Measurements from ENCODE around the gene REPIN1.

DNA sequence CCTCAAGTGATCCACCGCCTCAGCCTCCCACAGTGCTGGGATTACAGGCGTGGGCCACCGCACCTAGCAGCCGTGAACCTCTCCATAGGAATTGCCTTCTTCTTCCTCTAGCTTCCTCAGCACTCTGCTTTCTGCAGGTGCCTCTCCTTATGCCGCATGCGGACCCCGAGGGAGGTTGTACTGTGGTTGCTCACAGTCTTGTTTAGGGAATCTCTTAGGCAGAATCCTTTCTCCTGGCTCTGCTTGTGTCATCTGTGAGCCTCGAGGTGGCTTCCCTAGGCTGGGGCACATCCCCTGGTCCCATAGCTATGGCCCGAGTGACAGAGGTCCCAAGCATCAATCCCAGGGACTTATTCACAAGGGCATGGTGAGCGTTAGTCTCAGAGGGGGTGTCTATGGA lies 48.6 kb downstream of the REPIN1 start:
- TF ChIP-seq, protein P1, sequence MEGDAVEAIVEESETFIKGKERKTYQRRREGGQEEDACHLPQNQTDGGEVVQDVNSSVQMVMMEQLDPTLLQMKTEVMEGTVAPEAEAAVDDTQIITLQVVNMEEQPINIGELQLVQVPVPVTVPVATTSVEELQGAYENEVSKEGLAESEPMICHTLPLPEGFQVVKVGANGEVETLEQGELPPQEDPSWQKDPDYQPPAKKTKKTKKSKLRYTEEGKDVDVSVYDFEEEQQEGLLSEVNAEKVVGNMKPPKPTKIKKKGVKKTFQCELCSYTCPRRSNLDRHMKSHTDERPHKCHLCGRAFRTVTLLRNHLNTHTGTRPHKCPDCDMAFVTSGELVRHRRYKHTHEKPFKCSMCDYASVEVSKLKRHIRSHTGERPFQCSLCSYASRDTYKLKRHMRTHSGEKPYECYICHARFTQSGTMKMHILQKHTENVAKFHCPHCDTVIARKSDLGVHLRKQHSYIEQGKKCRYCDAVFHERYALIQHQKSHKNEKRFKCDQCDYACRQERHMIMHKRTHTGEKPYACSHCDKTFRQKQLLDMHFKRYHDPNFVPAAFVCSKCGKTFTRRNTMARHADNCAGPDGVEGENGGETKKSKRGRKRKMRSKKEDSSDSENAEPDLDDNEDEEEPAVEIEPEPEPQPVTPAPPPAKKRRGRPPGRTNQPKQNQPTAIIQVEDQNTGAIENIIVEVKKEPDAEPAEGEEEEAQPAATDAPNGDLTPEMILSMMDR (IDR thresholded peaks at IDR 0.05 in 8 of 11, conservative IDR thresholded peaks at IDR 0.05 in 3 of 11) = no peak
- TF ChIP-seq POLR2AphosphoS5 (IDR thresholded peaks at IDR 0.05) (no peak), POLR2A (IDR thresholded peaks at IDR 0.05) (no peak)

Data from spleen (tissue), 7 donors.